H9 (cell line): ENCODE data around the gene NR2C1. TPM values are rescaled to one million over a fixed set of nuclear protein-coding genes. Genes with fewer than 3 reads are reported as not detected.

ENCODE experiments used
- DNase-seq: peaks from one replicate; pipeline ENCODE4 v3.0.0-alpha.2; 2017
- H2AFZ ChIP-seq: one replicate; pipeline ENCODE4 v1.6.1; 2013; ENCODE audit warnings: mild to moderate bottlenecking, low read length, control low read depth, moderate library complexity
- H2AK5ac ChIP-seq: 2 replicates; pipeline ENCODE4 v1.6.1; 2013; ENCODE audit warnings: low read length, control low read depth, mixed read lengths; ENCODE audit not compliant: insufficient read length
- H2BK120ac ChIP-seq: one replicate; pipeline ENCODE4 v1.6.1; 2013; ENCODE audit warnings: low read depth, mild to moderate bottlenecking, low read length, control low read depth, inconsistent platforms; ENCODE audit not compliant: poor library complexity, severe bottlenecking
- H2BK12ac ChIP-seq: 2 replicates; pipeline ENCODE4 v1.6.1; 2013; ENCODE audit warnings: low read length, control low read depth, mixed read lengths, low read depth; ENCODE audit not compliant: insufficient read length
- H2BK15ac ChIP-seq: 2 replicates; pipeline ENCODE4 v1.6.1; 2013; ENCODE audit warnings: low read depth, low read length, control low read depth
- H2BK20ac ChIP-seq: one replicate; pipeline ENCODE4 v1.6.1; 2013; ENCODE audit warnings: low read depth, mild to moderate bottlenecking, low read length, control low read depth, inconsistent platforms; ENCODE audit not compliant: poor library complexity, severe bottlenecking
- H2BK5ac ChIP-seq: 2 replicates; pipeline ENCODE4 v1.6.1; 2013; ENCODE audit warnings: low read length, control low read depth, mixed read lengths; ENCODE audit not compliant: insufficient read length
- H3K14ac ChIP-seq: 2 replicates; pipeline ENCODE4 v1.6.1; 2013; ENCODE audit warnings: low read length, control low read depth; ENCODE audit not compliant: insufficient read depth
- H3K18ac ChIP-seq: 2 replicates; pipeline ENCODE4 v1.6.1; 2013; ENCODE audit warnings: low read depth, mild to moderate bottlenecking, mixed read lengths, low read length, control low read depth; ENCODE audit not compliant: insufficient read length
- H3K23ac ChIP-seq: 2 replicates; pipeline ENCODE4 v1.6.1; 2013; ENCODE audit warnings: low read length, control low read depth, mixed read lengths, low read depth; ENCODE audit not compliant: insufficient read length
- H3K23me2 ChIP-seq: 2 replicates; pipeline ENCODE4 v1.6.1; 2013; ENCODE audit warnings: low read depth, mild to moderate bottlenecking, mixed read lengths, low read length, control low read depth; ENCODE audit not compliant: insufficient read length, poor library complexity, severe bottlenecking
- H3K27ac ChIP-seq: 2 replicates; pipeline ENCODE4 v1.5.1; 2013; ENCODE audit warnings: low read length, control low read depth, mixed read lengths, low read depth; ENCODE audit not compliant: insufficient read length
- H3K27me3 ChIP-seq: 2 replicates; pipeline ENCODE4 v1.6.1; 2013; ENCODE audit warnings: low read length, control low read depth, inconsistent platforms; ENCODE audit not compliant: insufficient read depth
- H3K4ac ChIP-seq: 2 replicates; pipeline ENCODE4 v1.6.1; 2013; ENCODE audit warnings: low read depth, mild to moderate bottlenecking, control low read depth, inconsistent platforms, low read length, moderate library complexity
- H3K4me1 ChIP-seq: 2 replicates; pipeline ENCODE4 v1.6.1; 2013; ENCODE audit warnings: low read length, control low read depth, inconsistent platforms; ENCODE audit not compliant: insufficient read depth
- H3K4me2 ChIP-seq: 2 replicates; pipeline ENCODE4 v1.6.1; 2013; ENCODE audit warnings: low read length, control low read depth, mixed read lengths; ENCODE audit not compliant: insufficient read length, insufficient read depth
- H3K56ac ChIP-seq: 2 replicates; pipeline ENCODE4 v1.6.1; 2013; ENCODE audit warnings: low read depth, mild to moderate bottlenecking, mixed read lengths, low read length, control low read depth; ENCODE audit not compliant: insufficient read length
- H3K79me1 ChIP-seq: 2 replicates; pipeline ENCODE4 v1.6.1; 2013; ENCODE audit warnings: low read depth, mild to moderate bottlenecking, moderate library complexity, low read length, control low read depth, inconsistent platforms; ENCODE audit not compliant: insufficient read depth, poor library complexity, severe bottlenecking
- H3K79me2 ChIP-seq: 2 replicates; pipeline ENCODE4 v1.6.1; 2013; ENCODE audit warnings: low read length, control low read depth, inconsistent platforms; ENCODE audit not compliant: insufficient read depth
- H3K9ac ChIP-seq: 2 replicates; pipeline ENCODE4 v1.6.1; 2013; ENCODE audit warnings: low read length, control low read depth, mixed read lengths; ENCODE audit not compliant: insufficient read length; ENCODE audit errors: extremely low read depth
- H3K9me3 ChIP-seq: one replicate; pipeline ENCODE4 v1.6.1; 2013; ENCODE audit warnings: low read depth, low read length, inconsistent platforms; ENCODE audit not compliant: control insufficient read depth
- H3T11ph ChIP-seq: one replicate; pipeline ENCODE4 v1.6.1; 2013; ENCODE audit warnings: mild to moderate bottlenecking, low read length, control low read depth, inconsistent platforms
- H4K20me1 ChIP-seq: one replicate; pipeline ENCODE4 v1.6.1; 2013; ENCODE audit not compliant: control insufficient read depth, insufficient read length, insufficient read depth
- H4K5ac ChIP-seq: 2 replicates; pipeline ENCODE4 v1.6.1; 2013; ENCODE audit warnings: low read depth, mild to moderate bottlenecking, mixed read lengths, low read length, control low read depth; ENCODE audit not compliant: insufficient read length
- H4K8ac ChIP-seq: replicated peaks from 2 replicates; pipeline ENCODE4 v1.6.1; 2013; ENCODE audit warnings: low read length, control low read depth, mixed read lengths, low read depth; ENCODE audit not compliant: insufficient read length
- H4K91ac ChIP-seq: 2 replicates; pipeline ENCODE4 v1.6.1; 2013; ENCODE audit warnings: low read depth, mild to moderate bottlenecking, moderate library complexity, mixed read lengths, low read length, control low read depth; ENCODE audit not compliant: insufficient read length
- H3K27ac Mint-ChIP-seq, 3 experiments: 2 replicates in 2 of 3; 3 replicates in 1 of 3; pipeline ENCODE4 v1.8.0; 2020 to 2021; ENCODE audit warnings: mixed read lengths in 3 of 3, mild to moderate bottlenecking in 1 of 3, moderate library complexity in 1 of 3
- H3K27me3 Mint-ChIP-seq: 2 replicates; pipeline ENCODE4 v1.8.0; 2021; ENCODE audit warnings: low read depth, mild to moderate bottlenecking, moderate library complexity, mixed read lengths
- H3K36me3 Mint-ChIP-seq, 3 experiments: 2 replicates in 2 of 3; 3 replicates in 1 of 3; pipeline ENCODE4 v1.8.0; 2020 to 2021; ENCODE audit warnings: low read depth in 3 of 3, mixed read lengths in 3 of 3; ENCODE audit not compliant: insufficient read depth in 1 of 3
- H3K4me1 Mint-ChIP-seq, 2 experiments: 2 replicates each; pipeline ENCODE4 v1.8.0; 2020; ENCODE audit warnings: mixed read lengths in 2 of 2
- H3K4me3 Mint-ChIP-seq, 2 experiments: 2 replicates in 1 of 2; 3 replicates in 1 of 2; pipeline ENCODE4 v1.8.0; 2020 to 2021; ENCODE audit warnings: mild to moderate bottlenecking in 2 of 2, mixed read lengths in 2 of 2, moderate library complexity in 1 of 2
- H3K9me3 Mint-ChIP-seq, 2 experiments: 2 replicates in 1 of 2; 3 replicates in 1 of 2; pipeline ENCODE4 v1.8.0; 2020; ENCODE audit warnings: mild to moderate bottlenecking in 2 of 2, mixed read lengths in 2 of 2, moderate library complexity in 1 of 2
- WGBS: extraction: QIAGEN DNeasy Blood & Tissue Kit; methylation state at CpG from one replicate; pipeline ENCODE4 v1.1.7; 2013; ENCODE audit warnings: missing lambda C conversion rate, low lambda C conversion rate, mixed read lengths; ENCODE audit not compliant: insufficient read length; ENCODE audit errors: extremely low coverage; 5-methylcytosine and 5-hydroxymethylcytosine counted together
- total RNA-seq: library from RNA; stranded (reverse); gene quantifications from 2 replicates; pipeline ENCODE4 v1.2.1, GENCODE V29; 2021
- TF ChIP-seq, protein P1 (sequence below): fragments of 200-600 bp; sonication (generic); conservative IDR thresholded peaks from 3 replicates; pipeline ENCODE4 v1.8.0; 2021; ENCODE audit warnings: antibody characterized with exemption, mild to moderate bottlenecking

NR2C1 gene
- total RNA-seq, 1 experiment from 2014 or later: 47.0 TPM

DNA sequence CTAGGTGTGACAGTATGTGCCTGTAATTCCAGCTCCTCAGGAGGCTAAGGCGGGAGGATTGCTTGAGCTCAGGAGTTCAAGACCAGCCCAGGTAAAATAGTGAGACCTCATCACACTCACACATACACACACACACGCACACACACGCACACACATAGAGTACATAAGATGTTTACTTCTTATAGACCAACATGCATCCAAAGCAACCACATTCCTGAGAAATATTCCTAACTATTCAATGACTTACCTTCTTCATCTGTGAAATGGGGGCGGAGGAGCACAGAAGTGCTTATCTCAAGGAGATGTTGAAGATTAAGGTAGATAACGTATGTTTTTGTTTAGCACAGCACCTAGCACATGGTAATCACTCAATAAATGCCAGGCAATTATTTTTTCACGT lies 76.4 kb downstream of the NR2C1 start:
- H2BK120ac ChIP-seq: no peak overlapping the region
- H3K14ac ChIP-seq: no peak overlapping the region
- no peaks in the 10 kb centered on the region for H3K23me2 ChIP-seq
- no peak overlapping the region for H3K9ac ChIP-seq
- no peaks in the 10 kb centered on the region for H3K9me3 ChIP-seq
- no CpG with 5 or more reads among the region's 6 CpGs for WGBS
- H2BK5ac ChIP-seq: no peak overlapping the region
- no peak overlapping the region for H4K8ac ChIP-seq
- no peak overlapping the region for H3K56ac ChIP-seq
- no peaks in the 10 kb centered on the region; the same call in 1 of the 2 replicates for H3K79me2 ChIP-seq
- H4K91ac ChIP-seq: no peak overlapping the region
- DNase-seq: no peak
- no peak overlapping the region for H3T11ph ChIP-seq
- no peak overlapping the region for H2BK12ac ChIP-seq
- peaks cover 7 to 16% (median 13%) of the 10 kb centered on the region in 3 experiments; a peak in 6 of 7 replicates for H3K36me3 Mint-ChIP-seq
- H3K23ac ChIP-seq: no peak overlapping the region
- no peak overlapping the region for H3K27ac ChIP-seq
- no peak overlapping the region for H3K4me3 Mint-ChIP-seq
- H3K4me1 Mint-ChIP-seq: 0 out of 4 replicates have a peak, but pooled peaks cover 0 to 4% of the 10 kb centered on the region in 2 experiments
- H2AFZ ChIP-seq: no peak overlapping the region
- H4K5ac ChIP-seq: no peak overlapping the region
- no peaks in the 10 kb centered on the region for H4K20me1 ChIP-seq
- H3K79me1 ChIP-seq: peaks cover 4% of the 10 kb centered on the region
- no peak overlapping the region for H2BK15ac ChIP-seq
- H3K27me3 Mint-ChIP-seq: no peaks in the 10 kb centered on the region
- TF ChIP-seq, protein P1, sequence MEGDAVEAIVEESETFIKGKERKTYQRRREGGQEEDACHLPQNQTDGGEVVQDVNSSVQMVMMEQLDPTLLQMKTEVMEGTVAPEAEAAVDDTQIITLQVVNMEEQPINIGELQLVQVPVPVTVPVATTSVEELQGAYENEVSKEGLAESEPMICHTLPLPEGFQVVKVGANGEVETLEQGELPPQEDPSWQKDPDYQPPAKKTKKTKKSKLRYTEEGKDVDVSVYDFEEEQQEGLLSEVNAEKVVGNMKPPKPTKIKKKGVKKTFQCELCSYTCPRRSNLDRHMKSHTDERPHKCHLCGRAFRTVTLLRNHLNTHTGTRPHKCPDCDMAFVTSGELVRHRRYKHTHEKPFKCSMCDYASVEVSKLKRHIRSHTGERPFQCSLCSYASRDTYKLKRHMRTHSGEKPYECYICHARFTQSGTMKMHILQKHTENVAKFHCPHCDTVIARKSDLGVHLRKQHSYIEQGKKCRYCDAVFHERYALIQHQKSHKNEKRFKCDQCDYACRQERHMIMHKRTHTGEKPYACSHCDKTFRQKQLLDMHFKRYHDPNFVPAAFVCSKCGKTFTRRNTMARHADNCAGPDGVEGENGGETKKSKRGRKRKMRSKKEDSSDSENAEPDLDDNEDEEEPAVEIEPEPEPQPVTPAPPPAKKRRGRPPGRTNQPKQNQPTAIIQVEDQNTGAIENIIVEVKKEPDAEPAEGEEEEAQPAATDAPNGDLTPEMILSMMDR: no peak
- H3K4ac ChIP-seq: no peak overlapping the region
- H3K4me1 ChIP-seq: no peaks in the 10 kb centered on the region
- H2BK20ac ChIP-seq: no peak overlapping the region
- H3K4me2 ChIP-seq: no peak overlapping the region
- H3K9me3 Mint-ChIP-seq: no peaks in the 10 kb centered on the region
- no peak overlapping the region for H2AK5ac ChIP-seq
- no peak overlapping the region for H3K18ac ChIP-seq
- no peaks in the 10 kb centered on the region for H3K27me3 ChIP-seq
- no peak overlapping the region for H3K27ac Mint-ChIP-seq
